DND-41 (cell line): ENCODE measurements around the gene RTP2.

Source experiments
- EZH2 ChIP-seq: IDR thresholded peaks from 3 replicates; pipeline ENCODE4 v1.6.1; 2012; ENCODE audit warnings: borderline replicate concordance, low read depth, mild to moderate bottlenecking, moderate library complexity, low read length, inconsistent platforms; ENCODE audit not compliant: severe bottlenecking
- TF ChIP-seq, protein P1 (sequence below): IDR thresholded peaks from 2 replicates; pipeline ENCODE4 v1.5.1; 2012; ENCODE audit warnings: borderline replicate concordance, low read length, moderate library complexity, mild to moderate bottlenecking; ENCODE audit not compliant: poor library complexity, severe bottlenecking; ENCODE audit errors: extremely low read depth

DNA sequence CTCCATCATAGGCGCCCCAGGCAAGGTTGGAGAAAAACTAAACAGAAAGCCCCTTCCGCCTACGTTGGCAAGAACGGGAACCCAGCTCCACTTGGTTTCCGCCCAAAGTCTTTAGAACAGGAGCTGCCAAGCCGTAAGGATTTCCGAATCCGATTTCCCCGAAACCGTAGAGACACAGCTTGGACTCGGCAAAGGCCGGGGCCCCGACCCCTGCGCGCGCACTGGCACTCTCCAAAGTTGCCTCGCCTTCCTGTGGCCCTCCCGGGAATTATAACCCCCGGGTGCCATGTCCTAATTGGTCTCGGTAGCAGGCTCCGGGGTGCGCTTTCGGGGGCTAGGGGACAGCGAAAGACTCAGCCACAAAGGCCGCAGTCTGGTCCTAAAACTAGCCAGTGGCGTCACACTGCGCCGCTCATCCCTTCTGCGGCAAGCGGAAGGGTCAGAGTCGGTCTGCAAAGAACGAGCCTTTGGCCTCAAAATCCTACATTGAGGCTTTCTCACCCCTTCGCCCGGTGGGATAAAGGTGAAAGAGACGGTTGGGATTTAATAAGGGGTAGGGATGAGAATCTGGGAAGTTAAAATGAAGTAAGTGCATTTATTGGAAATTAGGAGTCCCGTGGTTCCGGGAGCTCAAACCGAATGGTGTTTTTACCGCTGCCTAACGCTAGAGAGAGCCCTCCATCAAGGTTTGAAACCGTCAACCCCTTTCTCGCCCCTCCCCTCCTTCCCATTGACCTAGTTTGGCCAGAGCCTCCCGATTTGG is 36.2 kb upstream of the RTP2 start:
- no peak for TF ChIP-seq EZH2
- TF ChIP-seq, protein P1, sequence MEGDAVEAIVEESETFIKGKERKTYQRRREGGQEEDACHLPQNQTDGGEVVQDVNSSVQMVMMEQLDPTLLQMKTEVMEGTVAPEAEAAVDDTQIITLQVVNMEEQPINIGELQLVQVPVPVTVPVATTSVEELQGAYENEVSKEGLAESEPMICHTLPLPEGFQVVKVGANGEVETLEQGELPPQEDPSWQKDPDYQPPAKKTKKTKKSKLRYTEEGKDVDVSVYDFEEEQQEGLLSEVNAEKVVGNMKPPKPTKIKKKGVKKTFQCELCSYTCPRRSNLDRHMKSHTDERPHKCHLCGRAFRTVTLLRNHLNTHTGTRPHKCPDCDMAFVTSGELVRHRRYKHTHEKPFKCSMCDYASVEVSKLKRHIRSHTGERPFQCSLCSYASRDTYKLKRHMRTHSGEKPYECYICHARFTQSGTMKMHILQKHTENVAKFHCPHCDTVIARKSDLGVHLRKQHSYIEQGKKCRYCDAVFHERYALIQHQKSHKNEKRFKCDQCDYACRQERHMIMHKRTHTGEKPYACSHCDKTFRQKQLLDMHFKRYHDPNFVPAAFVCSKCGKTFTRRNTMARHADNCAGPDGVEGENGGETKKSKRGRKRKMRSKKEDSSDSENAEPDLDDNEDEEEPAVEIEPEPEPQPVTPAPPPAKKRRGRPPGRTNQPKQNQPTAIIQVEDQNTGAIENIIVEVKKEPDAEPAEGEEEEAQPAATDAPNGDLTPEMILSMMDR = peak; percentile 92
